B cell (primary cell): Measurements from ENCODE around the gene TNFRSF6B.

Experiments
- CTCF ChIP-seq: fragments of 200-600 bp; IDR thresholded peaks from one replicate; pipeline ENCODE4 v1.8.0; 2022; ENCODE audit warnings: antibody characterized with exemption, mild to moderate bottlenecking
- EZH2 ChIP-seq: IDR thresholded peaks from 2 replicates; pipeline ENCODE4 v1.6.1; 2012; ENCODE audit warnings: borderline replicate concordance, low read depth, mild to moderate bottlenecking, moderate library complexity, low read length; ENCODE audit not compliant: insufficient read depth, poor library complexity, severe bottlenecking

GRCh38 chr20:63745961-63746731 is 49.7 kb downstream of the TNFRSF6B start:
- TF ChIP-seq EZH2 = no peak
- TF ChIP-seq CTCF = no peak
